GM12874 (cell line): ENCODE data around the gene SGCE.

Experiments
- CTCF ChIP-seq: IDR thresholded peaks from 2 replicates; pipeline ENCODE4 v1.5.1; 2011; ENCODE audit warnings: low read depth, mild to moderate bottlenecking, control low read depth, low read length, moderate library complexity; ENCODE audit not compliant: insufficient read depth

Gene SGCE

GRCh38 chr7:94656658-94656924 lies 658 bp upstream of the SGCE start:
- TF ChIP-seq CTCF: no peak

GRCh38 chr7:94655126-94655847 lies 646 bp downstream of the SGCE start:
- TF ChIP-seq CTCF: no peak

GRCh38 chr7:94654783-94655125 lies 1.2 kb downstream of the SGCE start:
- TF ChIP-seq CTCF: no peak

GRCh38 chr7:94650147-94651051 lies 5.5 kb downstream of the SGCE start:
- no peak for TF ChIP-seq CTCF

- no peak for TF ChIP-seq CTCF
Measured at GRCh38 chr7:94649450-94649849, 6.5 kb downstream of the SGCE start.

- no peak for TF ChIP-seq CTCF
Measured at GRCh38 chr7:94648731-94649130, 7.2 kb downstream of the SGCE start.

GRCh38 chr7:94647295-94647694 lies 8.6 kb downstream of the SGCE start:
- TF ChIP-seq CTCF: no peak
